Measurements from ENCODE around the gene ACAP3.

GRCh38 chr1:1259119-1259488 is 48.6 kb downstream of the ACAP3 start:
- TF ChIP-seq, protein P1, sequence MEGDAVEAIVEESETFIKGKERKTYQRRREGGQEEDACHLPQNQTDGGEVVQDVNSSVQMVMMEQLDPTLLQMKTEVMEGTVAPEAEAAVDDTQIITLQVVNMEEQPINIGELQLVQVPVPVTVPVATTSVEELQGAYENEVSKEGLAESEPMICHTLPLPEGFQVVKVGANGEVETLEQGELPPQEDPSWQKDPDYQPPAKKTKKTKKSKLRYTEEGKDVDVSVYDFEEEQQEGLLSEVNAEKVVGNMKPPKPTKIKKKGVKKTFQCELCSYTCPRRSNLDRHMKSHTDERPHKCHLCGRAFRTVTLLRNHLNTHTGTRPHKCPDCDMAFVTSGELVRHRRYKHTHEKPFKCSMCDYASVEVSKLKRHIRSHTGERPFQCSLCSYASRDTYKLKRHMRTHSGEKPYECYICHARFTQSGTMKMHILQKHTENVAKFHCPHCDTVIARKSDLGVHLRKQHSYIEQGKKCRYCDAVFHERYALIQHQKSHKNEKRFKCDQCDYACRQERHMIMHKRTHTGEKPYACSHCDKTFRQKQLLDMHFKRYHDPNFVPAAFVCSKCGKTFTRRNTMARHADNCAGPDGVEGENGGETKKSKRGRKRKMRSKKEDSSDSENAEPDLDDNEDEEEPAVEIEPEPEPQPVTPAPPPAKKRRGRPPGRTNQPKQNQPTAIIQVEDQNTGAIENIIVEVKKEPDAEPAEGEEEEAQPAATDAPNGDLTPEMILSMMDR (IDR thresholded peaks at IDR 0.05 in 2 of 3, conservative IDR thresholded peaks at IDR 0.05 in 1 of 3; ENCODE audit: control insufficient read depth in 2 of 3, extremely low read depth in 1 of 3, insufficient read depth in 1 of 3, low read depth in 3 of 3, low read length in 3 of 3) = no peak
- TF ChIP-seq KDM1A (IDR thresholded peaks at IDR 0.05; ENCODE audit: borderline replicate concordance) = no peak
- TF ChIP-seq TAF1 (IDR thresholded peaks at IDR 0.05; ENCODE audit: borderline replicate concordance, low read depth, low read length) = no peak
- TF ChIP-seq, protein P2, sequence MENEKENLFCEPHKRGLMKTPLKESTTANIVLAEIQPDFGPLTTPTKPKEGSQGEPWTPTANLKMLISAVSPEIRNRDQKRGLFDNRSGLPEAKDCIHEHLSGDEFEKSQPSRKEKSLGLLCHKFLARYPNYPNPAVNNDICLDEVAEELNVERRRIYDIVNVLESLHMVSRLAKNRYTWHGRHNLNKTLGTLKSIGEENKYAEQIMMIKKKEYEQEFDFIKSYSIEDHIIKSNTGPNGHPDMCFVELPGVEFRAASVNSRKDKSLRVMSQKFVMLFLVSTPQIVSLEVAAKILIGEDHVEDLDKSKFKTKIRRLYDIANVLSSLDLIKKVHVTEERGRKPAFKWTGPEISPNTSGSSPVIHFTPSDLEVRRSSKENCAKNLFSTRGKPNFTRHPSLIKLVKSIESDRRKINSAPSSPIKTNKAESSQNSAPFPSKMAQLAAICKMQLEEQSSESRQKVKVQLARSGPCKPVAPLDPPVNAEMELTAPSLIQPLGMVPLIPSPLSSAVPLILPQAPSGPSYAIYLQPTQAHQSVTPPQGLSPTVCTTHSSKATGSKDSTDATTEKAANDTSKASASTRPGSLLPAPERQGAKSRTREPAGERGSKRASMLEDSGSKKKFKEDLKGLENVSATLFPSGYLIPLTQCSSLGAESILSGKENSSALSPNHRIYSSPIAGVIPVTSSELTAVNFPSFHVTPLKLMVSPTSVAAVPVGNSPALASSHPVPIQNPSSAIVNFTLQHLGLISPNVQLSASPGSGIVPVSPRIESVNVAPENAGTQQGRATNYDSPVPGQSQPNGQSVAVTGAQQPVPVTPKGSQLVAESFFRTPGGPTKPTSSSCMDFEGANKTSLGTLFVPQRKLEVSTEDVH (IDR thresholded peaks at IDR 0.05; ENCODE audit: low read depth, partially characterized antibody) = no peak
- no peak for TF ChIP-seq GATAD2B (conservative IDR thresholded peaks at IDR 0.05; ENCODE audit: low read depth)
- no peak for TF ChIP-seq HDGF (IDR thresholded peaks at IDR 0.05)
- no peak for TF ChIP-seq RCOR1 (conservative IDR thresholded peaks at IDR 0.05; ENCODE audit: low read depth, low read length)
- TF ChIP-seq, protein P3, sequence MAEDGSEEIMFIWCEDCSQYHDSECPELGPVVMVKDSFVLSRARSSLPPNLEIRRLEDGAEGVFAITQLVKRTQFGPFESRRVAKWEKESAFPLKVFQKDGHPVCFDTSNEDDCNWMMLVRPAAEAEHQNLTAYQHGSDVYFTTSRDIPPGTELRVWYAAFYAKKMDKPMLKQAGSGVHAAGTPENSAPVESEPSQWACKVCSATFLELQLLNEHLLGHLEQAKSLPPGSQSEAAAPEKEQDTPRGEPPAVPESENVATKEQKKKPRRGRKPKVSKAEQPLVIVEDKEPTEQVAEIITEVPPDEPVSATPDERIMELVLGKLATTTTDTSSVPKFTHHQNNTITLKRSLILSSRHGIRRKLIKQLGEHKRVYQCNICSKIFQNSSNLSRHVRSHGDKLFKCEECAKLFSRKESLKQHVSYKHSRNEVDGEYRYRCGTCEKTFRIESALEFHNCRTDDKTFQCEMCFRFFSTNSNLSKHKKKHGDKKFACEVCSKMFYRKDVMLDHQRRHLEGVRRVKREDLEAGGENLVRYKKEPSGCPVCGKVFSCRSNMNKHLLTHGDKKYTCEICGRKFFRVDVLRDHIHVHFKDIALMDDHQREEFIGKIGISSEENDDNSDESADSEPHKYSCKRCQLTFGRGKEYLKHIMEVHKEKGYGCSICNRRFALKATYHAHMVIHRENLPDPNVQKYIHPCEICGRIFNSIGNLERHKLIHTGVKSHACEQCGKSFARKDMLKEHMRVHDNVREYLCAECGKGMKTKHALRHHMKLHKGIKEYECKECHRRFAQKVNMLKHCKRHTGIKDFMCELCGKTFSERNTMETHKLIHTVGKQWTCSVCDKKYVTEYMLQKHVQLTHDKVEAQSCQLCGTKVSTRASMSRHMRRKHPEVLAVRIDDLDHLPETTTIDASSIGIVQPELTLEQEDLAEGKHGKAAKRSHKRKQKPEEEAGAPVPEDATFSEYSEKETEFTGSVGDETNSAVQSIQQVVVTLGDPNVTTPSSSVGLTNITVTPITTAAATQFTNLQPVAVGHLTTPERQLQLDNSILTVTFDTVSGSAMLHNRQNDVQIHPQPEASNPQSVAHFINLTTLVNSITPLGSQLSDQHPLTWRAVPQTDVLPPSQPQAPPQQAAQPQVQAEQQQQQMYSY (CRISPR knock-in tag; IDR thresholded peaks at IDR 0.05) = no peak
- no peak for TF ChIP-seq NR2C1 (IDR thresholded peaks at IDR 0.05)
- no peak for TF ChIP-seq ZZZ3 (IDR thresholded peaks at IDR 0.05; ENCODE audit: control insufficient read depth, insufficient read length, low read depth)
- TF ChIP-seq SP1 (IDR thresholded peaks at IDR 0.05; ENCODE audit: low read depth, low read length) = no peak
- TF ChIP-seq YY1 (IDR thresholded peaks at IDR 0.05; ENCODE audit: low read depth, low read length) = no peak
- TF ChIP-seq POLR2A (IDR thresholded peaks at IDR 0.05; ENCODE audit: low read depth, low read length) = peak; percentile 74
